IPS-18c (cell line): Measurements from ENCODE around the gene LYZL6.

ENCODE experiments used
- H3K4me3 ChIP-seq: 2 replicates; pipeline ENCODE4 v1.7.0; 2013; ENCODE audit warnings: low read depth, mild to moderate bottlenecking, low read length, moderate library complexity; ENCODE audit not compliant: insufficient read depth
- H3K9me3 ChIP-seq: one replicate; pipeline ENCODE4 v1.6.1; 2013; ENCODE audit warnings: mild to moderate bottlenecking, low read length, moderate library complexity; ENCODE audit not compliant: control insufficient read depth, insufficient read depth

LYZL6 gene

GRCh38 chr17:35895636-35896587, 47.6 kb downstream of the LYZL6 start:
- H3K4me3 ChIP-seq = no peak overlapping the region
- no peaks in the 10 kb centered on the region for H3K9me3 ChIP-seq

GRCh38 chr17:35894206-35894605, 49.3 kb downstream of the LYZL6 start:
- Histone ChIP-seq H3K9me3 (no peaks in the 10 kb centered on the region), H3K4me3 (no peak overlapping the region)

- Histone ChIP-seq H3K9me3 (no peaks in the 10 kb centered on the region), H3K4me3 (no peak overlapping the region)
These were observed 49.8 kb downstream of the LYZL6 start for GRCh38 chr17:35893751-35894150.

GRCh38 chr17:35892091-35893035, 51.1 kb downstream of the LYZL6 start:
- Histone ChIP-seq H3K9me3 (no peaks in the 10 kb centered on the region), H3K4me3 (no peak overlapping the region)

- no peak overlapping the region for H3K4me3 ChIP-seq
These were observed 52.2 kb downstream of the LYZL6 start for GRCh38 chr17:35891269-35891668.

GRCh38 chr17:35890774-35891155, 52.7 kb downstream of the LYZL6 start:
- Histone ChIP-seq H3K4me3 (no peak overlapping the region), H3K9me3 (no peaks in the 10 kb centered on the region)

More at GRCh38 chr17:35891269-35891668, 52.2 kb downstream of the LYZL6 start:
- H3K9me3 ChIP-seq = no peaks in the 10 kb centered on the region

- Histone ChIP-seq H3K4me3 (no peak overlapping the region), H3K9me3 (no peaks in the 10 kb centered on the region)
These were observed 53.4 kb downstream of the LYZL6 start for GRCh38 chr17:35889818-35890773.

GRCh38 chr17:35889241-35889640, 54.3 kb downstream of the LYZL6 start:
- no peak overlapping the region for H3K4me3 ChIP-seq

More at GRCh38 chr17:35889241-35889640, 54.3 kb downstream of the LYZL6 start:
- H3K9me3 ChIP-seq = no peaks in the 10 kb centered on the region
